ENCODE measurements around the gene RMDN2.
"Not testable (repeated sequence)": the region's sequence is repeated elsewhere in the genome, so short reads cannot be mapped to it uniquely, and the experiment has no call there.

Gene RMDN2

GRCh38 chr2:37898448-37898847 lies 26.6 kb upstream of the RMDN2 start:
- no peak for DNase-seq

DNA sequence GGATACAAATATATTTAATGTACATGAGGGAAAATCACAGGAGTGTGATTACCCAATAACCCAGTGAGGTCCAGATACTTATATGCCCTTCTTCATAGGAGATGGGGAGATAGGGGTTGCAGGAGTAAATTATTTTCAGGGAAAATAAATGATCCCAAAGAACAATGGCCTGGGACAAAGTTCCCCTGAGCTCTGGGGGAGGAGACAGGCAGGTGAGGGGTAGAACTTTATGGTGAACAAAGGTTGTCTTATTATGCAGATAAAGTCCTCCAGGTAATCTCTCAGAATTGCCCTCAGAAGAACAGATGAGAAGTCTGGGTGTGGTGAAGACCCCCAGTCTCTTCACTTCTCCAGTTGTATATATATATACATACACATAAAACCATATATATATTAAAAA lies 22.1 kb upstream of the RMDN2 start:
- DNase-seq, result no peak

DNA sequence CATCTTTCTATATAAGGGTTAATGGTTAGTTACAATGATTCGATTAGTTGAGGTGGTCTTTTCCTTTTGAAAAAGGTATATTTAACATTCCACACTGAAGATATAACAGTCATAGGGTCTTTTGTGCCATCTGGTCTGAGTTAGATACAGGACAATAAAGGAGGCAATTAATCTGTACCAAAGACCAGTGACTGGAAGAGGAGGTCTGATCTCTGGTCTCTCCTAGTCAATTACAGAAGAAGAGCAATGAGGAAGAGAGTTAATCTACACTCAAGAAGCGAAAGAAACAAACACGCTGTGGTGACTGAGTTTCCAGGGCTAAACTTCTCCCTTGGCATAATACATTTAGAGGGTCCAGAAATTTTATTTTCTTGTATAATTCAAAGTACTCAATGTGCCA lies 20.7 kb upstream of the RMDN2 start:
- DNase-seq, result no peak

DNA sequence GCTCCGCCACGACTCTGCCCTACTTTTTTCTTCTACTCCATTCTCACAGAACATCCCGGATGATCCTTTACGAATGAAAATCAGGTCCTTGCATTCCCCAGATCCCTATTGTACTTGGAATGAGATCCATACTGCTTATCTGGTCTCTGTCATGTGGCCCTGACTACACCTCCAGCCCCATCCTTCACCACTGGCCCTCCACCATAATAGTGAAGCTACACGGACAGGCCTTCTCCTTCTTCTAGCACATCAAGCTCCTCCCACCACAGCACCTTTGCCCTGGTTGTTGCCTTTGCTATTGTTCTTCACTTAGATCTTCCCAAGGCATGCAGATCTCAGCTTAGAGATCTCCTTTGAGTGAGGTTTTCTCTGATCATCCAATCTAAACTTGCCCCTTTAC lies 20.1 kb upstream of the RMDN2 start:
- no peak for DNase-seq

DNA sequence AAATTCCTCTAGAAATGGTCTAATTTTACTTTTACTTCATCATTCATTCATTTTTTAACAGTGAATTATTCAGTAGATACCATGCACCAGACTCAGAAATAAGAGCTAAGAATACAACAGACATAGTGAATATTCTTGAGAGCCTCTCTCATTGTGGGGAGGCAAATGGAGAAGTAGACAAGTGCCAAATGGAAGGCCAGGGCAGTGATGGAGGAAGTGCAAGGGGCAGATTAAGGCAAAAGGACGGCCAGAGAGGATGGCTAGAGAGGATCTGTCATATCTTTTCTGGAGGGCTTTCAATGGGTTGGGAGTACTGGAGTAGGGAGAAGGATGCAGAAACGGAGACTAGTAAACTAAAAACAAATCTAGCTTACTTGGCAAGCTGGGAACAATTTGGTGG lies 19.0 kb upstream of the RMDN2 start:
- no peak for DNase-seq

GRCh38 chr2:37907501-37908225 lies 17.4 kb upstream of the RMDN2 start:
- no peak for DNase-seq

GRCh38 chr2:37911296-37911873 lies 13.7 kb upstream of the RMDN2 start:
- DNase-seq, result no peak

DNA sequence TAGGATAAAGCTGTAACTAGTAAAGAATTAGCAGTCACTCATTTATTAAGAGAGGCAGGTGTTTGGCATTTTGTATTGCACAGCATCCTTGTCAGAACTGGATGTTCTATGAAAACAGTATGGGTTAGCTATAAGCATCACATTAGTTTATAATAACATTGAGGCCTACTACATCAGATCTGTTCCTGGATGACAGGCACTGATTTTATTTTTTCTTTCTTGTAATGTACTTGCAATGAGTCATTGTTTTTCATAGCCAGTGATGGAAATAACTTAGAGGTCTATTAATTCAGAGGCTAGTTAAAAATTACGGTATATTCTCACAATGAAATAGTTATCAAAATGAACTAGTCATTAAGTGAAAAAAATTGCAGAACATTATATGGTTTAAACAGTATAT lies 13.0 kb upstream of the RMDN2 start:
- no peak for DNase-seq

- DNase-seq, result no peak
These were observed 12.5 kb upstream of the RMDN2 start for GRCh38 chr2:37912616-37913015.

DNA sequence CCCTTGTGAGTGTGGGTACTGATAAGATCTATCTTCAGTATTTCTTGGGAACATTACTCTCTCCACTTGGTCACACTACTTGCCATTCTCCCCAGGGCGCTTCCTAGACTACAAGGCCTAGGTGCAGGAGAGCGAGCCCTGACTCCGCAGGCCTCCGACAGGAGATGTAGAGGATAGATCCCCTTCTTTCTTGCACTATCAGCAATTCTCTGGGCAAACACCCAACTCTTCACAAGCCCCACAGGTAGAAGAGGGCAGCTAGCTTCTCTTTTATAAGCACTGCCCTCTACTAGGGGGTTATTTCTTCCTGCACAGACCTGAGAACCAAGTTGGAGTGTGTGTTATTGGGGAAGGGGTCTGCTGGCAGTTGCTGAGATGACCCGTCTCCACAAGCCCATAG lies 10.7 kb upstream of the RMDN2 start:
- no peak for DNase-seq

- DNase-seq, result no peak
These were observed 9.3 kb upstream of the RMDN2 start for GRCh38 chr2:37915773-37916172.

GRCh38 chr2:37916512-37917082 lies 8.5 kb upstream of the RMDN2 start:
- DNase-seq, result no peak

GRCh38 chr2:37917281-37918228 lies 7.5 kb upstream of the RMDN2 start:
- no peak for DNase-seq

DNA sequence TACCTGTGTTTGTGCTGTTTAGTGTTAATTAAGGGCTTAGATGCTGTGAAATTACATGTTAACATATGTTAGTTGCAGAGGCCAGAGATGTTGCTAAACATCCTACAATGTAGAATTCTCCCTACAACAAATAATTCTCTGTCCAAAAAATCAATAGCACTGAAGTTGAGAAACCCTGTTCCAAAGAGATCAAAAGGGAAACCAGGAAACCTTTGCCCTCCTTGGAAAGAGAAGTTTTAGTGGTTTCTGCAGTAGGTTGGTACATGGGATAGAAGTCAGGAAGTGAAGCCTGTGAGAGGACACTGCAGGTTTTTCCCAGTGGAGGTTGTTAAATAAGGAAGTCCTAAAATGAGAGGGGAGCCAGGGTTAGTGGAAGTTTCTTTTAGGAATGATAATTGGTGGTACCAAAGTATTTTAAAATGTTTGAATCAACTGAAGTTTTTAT lies 6.3 kb upstream of the RMDN2 start:
- no peak for DNase-seq

- DNase-seq, result no peak
These were observed 5.5 kb upstream of the RMDN2 start for GRCh38 chr2:37919631-37920032.

- no peak for DNase-seq
These were observed 4.5 kb upstream of the RMDN2 start for GRCh38 chr2:37920570-37920969.

DNA sequence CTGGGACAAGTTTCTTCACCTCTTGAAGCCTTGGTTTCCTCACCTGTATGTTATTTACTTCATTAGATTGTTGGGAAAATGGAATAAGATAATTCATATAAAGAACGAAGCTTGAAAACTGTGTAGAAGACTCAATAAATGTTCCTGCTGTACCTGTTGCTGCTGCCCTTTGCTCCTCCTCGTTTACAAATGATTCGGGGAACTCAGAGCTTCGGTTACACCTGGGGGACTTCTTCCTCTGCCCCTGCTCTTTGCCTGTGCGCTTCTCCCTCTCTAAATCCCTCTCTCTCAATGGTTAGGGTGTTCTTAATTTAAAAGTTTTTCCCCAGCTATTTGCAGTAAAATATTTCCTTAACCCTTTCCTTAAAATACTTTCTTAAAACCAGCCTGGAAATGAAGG lies 3.3 kb upstream of the RMDN2 start:
- no peak for DNase-seq

DNA sequence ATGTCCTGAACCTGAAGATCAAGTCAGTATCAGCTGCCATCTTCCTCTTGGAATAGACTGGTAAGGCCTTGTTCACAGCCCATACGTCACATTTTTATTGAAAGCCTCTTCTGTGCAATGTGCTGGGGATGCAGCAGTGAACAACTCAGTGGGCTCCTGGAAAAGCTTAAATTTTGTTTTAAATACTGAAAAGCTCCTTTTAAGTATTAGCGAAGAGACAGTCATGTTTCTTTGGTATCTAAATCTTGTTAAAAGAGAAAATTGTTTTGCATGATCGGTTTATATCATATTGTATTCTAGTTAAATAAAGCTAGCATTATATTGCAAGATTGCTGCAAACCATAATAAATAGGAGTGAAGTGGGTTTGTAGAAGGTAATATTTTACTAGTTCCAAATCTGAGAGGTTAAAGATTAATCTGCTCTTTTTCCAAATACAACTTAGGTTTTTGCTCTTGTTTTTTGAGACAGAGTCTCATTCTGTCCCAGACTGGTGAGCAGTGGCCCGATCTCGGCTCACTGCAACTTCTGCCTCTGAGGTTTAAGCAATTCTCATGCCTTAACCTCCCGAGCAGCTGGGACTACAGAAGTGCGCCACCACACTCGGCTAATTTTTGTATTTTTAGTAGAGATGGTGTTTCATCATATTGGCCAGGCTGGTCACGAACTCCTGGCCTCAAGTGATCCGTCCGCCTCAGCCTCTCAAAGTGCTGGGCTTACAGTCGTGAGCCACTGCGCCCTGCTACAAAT lies 1.6 kb upstream of the RMDN2 start:
- no peak for DNase-seq

DNA sequence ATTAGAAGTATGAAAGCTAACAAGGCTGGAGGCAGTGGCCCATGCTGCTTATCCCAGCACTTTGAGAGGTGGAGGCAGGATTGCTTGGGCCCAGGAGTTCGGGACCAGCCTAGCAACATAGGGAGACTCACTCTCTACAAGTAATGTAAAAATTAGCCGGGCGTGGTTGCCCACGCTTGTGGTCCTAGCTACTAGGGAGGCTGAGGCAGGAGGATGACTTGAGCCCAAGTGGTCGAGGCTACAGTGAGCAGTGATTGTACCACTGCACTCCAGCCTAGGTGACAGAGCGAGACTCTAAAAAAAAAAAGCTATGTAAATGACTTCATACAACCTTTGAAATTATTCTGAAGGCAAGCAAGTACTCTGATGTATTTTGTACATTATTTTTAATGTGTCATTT lies 1.5 kb downstream of the RMDN2 start:
- no peak for DNase-seq

DNA sequence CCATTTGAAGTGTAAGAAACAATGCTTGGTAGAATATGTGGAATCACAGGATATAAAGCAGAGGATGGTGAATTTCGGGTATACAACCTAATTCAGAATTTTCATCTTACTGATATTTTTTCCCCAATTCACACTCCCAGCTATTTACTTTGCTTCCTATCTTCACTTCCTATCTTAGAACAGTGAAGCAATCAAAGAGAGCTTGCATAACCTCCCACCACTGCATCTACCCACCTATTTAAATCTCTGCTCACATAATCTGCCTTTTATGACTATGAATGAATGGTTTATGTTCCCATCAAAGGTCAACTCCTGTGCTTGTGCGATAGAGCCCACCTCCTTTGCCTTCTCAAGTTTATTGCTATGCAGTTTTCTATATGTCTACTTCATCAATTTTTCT lies 3.3 kb downstream of the RMDN2 start:
- no peak for DNase-seq

DNA sequence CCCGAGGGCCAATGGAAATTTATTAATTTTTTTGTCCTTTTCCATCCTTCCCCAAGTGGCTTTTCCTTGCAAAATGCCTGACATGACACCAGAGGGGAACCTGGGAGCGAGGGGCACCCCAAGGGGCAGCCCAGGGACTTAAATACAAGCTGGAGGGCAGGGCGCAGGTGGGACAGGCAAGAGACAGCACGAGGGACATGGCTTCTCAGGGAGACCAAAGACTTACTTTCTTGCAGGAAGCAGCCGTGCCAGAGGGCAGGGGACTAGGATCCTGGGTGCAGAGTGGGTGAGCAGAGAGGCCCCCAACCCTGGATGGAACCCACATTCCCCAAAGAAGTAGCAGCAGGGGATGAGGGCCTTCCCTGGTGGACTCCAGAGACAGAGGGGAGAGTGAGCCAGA lies 5.3 kb downstream of the RMDN2 start:
- DNase-seq, result not testable (repeated sequence)

DNA sequence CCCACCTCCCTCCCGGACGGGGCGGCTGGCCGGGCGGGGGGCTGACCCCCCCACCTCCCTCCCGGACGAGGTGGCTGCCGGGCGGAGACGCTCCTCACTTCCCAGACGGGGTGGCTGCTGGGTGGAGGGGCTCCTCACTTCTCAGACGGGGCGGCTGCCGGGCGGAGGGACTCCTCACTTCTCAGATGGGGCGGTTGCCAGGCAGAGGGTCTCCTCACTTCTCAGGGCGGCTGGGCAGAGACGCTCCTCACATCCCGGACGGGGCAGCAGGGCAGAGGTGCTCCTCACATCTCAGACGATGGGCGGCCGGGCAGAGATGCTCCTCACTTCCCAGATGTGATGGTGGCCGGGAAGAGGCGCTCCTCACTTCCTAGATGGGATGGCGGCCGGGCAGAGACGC lies 7.8 kb downstream of the RMDN2 start:
- DNase-seq, result not testable (repeated sequence)

All from SIG-M5 (cell line).